Tibial nerve (tissue), 3 donors: ENCODE results near the gene PHC2.

Experiments
- CTCF ChIP-seq, 5 experiments: fragments of 200-600 bp in 3 of 5; fragments of 450-650 bp in 2 of 5; sonication (generic) in 3 of 5; IDR thresholded peaks; one replicate each; pipeline ENCODE4 v1.5.1; 2016 to 2019; ENCODE audit warnings: antibody characterized with exemption in 5 of 5, mild to moderate bottlenecking in 3 of 5, moderate library complexity in 2 of 5
- POLR2A ChIP-seq, 2 donors: fragments of 450-650 bp; IDR thresholded peaks; one replicate each; pipeline ENCODE4 v1.6.1; 2017; ENCODE audit warnings: antibody characterized with exemption in 2 of 2, mild to moderate bottlenecking in 2 of 2, moderate library complexity in 2 of 2

- TF ChIP-seq CTCF (IDR thresholded peaks at IDR 0.05) (no peak), POLR2A (IDR thresholded peaks at IDR 0.05) (no peak)
Observed at GRCh38 chr1:33393524-33393923, 37.4 kb downstream of the PHC2 start.
